KMS-11 (cell line): ENCODE measurements around the gene RAPSN.

Experiments used
- H2AFZ ChIP-seq: fragments of 200-600 bp; sonication (generic); 2 replicates; pipeline ENCODE4 v1.6.1; 2016; ENCODE audit warnings: antibody characterized with exemption, mixed run types, low read depth
- H3K27ac ChIP-seq: fragments of 200-600 bp; sonication (generic); 2 replicates; pipeline ENCODE4 v1.6.1; 2016; ENCODE audit warnings: mild to moderate bottlenecking, mixed run types
- H3K27me3 ChIP-seq: fragments of 200-600 bp; sonication (generic); 2 replicates; pipeline ENCODE4 v1.6.1; 2017; ENCODE audit warnings: mild to moderate bottlenecking, low read depth, mixed run types, moderate library complexity; ENCODE audit not compliant: insufficient read depth
- H3K36me3 ChIP-seq: fragments of 200-600 bp; sonication (generic); 2 replicates; pipeline ENCODE4 v1.6.1; 2017; ENCODE audit warnings: mild to moderate bottlenecking, mixed run types; ENCODE audit not compliant: insufficient read depth
- H3K4me1 ChIP-seq: fragments of 200-600 bp; sonication (generic); 2 replicates; pipeline ENCODE4 v1.6.1; 2016; ENCODE audit warnings: mild to moderate bottlenecking, low read depth, mixed run types; ENCODE audit not compliant: poor library complexity, severe bottlenecking
- H3K4me2 ChIP-seq: fragments of 200-600 bp; sonication (generic); 2 replicates; pipeline ENCODE4 v1.7.0; 2016; ENCODE audit warnings: mild to moderate bottlenecking, mixed run types
- H3K4me3 ChIP-seq: fragments of 200-600 bp; sonication (generic); IDR thresholded peaks from 2 replicates; pipeline ENCODE4 v1.6.1; 2017; ENCODE audit warnings: low read depth, low read length, mixed read lengths; ENCODE audit not compliant: insufficient read depth
- H3K79me2 ChIP-seq: fragments of 200-600 bp; sonication (generic); 2 replicates; pipeline ENCODE4 v1.6.1; 2016; ENCODE audit warnings: low read depth, mixed run types; ENCODE audit not compliant: insufficient read depth
- H3K9ac ChIP-seq: fragments of 200-600 bp; sonication (generic); 2 replicates; pipeline ENCODE4 v1.6.1; 2016; ENCODE audit warnings: mild to moderate bottlenecking, mixed run types
- H4K20me1 ChIP-seq: fragments of 200-600 bp; sonication (generic); 2 replicates; pipeline ENCODE4 v1.6.1; 2016; ENCODE audit warnings: mild to moderate bottlenecking, mixed run types; ENCODE audit not compliant: insufficient read depth
- TF ChIP-seq, protein P1 (sequence below): fragments of 200-600 bp; sonication (generic); conservative IDR thresholded peaks from 2 replicates; pipeline ENCODE4 v1.6.1; 2017; ENCODE audit warnings: low read depth, mild to moderate bottlenecking, antibody characterized with exemption, low read length, moderate library complexity, mixed read lengths

RAPSN gene

DNA sequence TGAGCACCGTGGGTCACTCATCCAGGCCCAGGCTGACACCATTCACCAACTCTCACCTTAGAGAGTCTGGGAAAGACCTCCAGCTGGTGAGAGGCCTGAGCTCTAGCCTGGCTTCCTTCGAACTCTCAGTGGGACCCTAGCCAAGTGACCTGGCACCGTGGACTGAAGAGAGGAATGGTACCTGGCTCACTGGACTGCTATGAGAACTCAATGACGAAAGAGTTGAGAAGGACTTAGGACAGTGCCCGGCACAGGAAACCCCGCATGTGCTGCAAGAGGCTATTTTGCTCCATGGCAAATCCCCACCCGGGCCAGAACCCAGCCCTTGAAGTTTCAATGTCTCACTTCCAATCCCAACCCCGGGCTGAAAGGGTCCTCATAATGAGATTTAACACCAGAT lies 605 bp upstream of the RAPSN start:
- Histone ChIP-seq H3K4me3 (no peak overlapping the region), H3K4me2 (no peak overlapping the region), H3K79me2 (no peaks in the 10 kb centered on the region), H3K9ac (no peak overlapping the region), H3K27me3 (no peaks in the 10 kb centered on the region), H3K4me1 (peaks cover 11% of the 10 kb centered on the region), H3K27ac (no peak overlapping the region), H2AFZ (no peak overlapping the region), H4K20me1 (no peaks in the 10 kb centered on the region), H3K36me3 (no peaks in the 10 kb centered on the region)
- TF ChIP-seq, protein P1, sequence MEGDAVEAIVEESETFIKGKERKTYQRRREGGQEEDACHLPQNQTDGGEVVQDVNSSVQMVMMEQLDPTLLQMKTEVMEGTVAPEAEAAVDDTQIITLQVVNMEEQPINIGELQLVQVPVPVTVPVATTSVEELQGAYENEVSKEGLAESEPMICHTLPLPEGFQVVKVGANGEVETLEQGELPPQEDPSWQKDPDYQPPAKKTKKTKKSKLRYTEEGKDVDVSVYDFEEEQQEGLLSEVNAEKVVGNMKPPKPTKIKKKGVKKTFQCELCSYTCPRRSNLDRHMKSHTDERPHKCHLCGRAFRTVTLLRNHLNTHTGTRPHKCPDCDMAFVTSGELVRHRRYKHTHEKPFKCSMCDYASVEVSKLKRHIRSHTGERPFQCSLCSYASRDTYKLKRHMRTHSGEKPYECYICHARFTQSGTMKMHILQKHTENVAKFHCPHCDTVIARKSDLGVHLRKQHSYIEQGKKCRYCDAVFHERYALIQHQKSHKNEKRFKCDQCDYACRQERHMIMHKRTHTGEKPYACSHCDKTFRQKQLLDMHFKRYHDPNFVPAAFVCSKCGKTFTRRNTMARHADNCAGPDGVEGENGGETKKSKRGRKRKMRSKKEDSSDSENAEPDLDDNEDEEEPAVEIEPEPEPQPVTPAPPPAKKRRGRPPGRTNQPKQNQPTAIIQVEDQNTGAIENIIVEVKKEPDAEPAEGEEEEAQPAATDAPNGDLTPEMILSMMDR = no peak

DNA sequence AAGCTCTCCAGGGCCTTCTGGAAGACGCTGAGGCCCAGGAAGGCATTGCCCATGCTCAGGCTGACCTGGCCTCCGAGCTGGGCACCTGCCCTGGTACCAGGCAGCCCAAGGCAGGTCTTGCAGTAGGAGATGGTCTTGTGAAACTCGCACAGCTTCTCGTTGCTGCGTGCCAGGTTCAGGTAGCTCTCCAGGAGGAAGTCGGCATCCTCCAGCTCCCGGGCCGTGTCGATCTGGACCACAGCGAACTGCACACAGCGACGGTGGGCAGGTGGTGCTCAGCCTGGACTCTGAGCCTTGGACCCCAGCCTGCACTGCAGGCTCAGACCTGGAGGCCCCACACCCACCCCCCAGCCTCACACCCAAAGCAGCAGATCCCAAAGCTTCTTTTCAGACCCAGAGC lies 1.0 kb downstream of the RAPSN start:
- H2AFZ ChIP-seq = no peak overlapping the region
- H3K4me2 ChIP-seq = no peak overlapping the region
- no peaks in the 10 kb centered on the region for H3K36me3 ChIP-seq
- no peak overlapping the region for H3K9ac ChIP-seq
- no peak overlapping the region for H3K4me3 ChIP-seq
- H4K20me1 ChIP-seq = no peaks in the 10 kb centered on the region
- H3K27me3 ChIP-seq = no peaks in the 10 kb centered on the region
- H3K79me2 ChIP-seq = no peaks in the 10 kb centered on the region
- peaks cover 4% of the 10 kb centered on the region for H3K4me1 ChIP-seq
- TF ChIP-seq, protein P1 = no peak
- no peak overlapping the region for H3K27ac ChIP-seq

DNA sequence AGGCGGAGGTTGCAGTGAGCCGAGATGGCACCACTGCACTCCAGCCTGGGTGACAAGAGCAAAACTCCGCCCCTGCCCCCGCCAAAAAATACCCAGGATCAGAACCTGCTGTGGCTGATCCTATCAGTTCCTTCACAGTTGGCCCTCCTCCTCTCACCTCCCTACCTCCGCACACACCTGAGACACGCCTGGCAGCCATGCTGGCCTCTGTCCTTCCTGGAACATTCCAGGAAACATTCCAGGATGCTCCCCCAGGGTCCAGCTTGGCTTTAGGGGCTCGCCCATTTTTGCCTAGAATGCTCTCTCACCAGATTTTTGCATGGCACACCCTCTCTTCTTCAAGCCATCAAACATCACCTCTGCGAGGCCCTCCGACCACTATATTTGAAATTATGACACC lies 2.1 kb downstream of the RAPSN start:
- Histone ChIP-seq H3K4me1 (peaks cover 4% of the 10 kb centered on the region), H3K4me3 (no peak overlapping the region), H3K27me3 (no peaks in the 10 kb centered on the region), H3K27ac (no peak overlapping the region), H2AFZ (no peak overlapping the region), H3K36me3 (no peaks in the 10 kb centered on the region), H3K9ac (no peak overlapping the region), H4K20me1 (no peaks in the 10 kb centered on the region), H3K79me2 (no peaks in the 10 kb centered on the region), H3K4me2 (no peak overlapping the region)
- TF ChIP-seq, protein P1 = no peak

DNA sequence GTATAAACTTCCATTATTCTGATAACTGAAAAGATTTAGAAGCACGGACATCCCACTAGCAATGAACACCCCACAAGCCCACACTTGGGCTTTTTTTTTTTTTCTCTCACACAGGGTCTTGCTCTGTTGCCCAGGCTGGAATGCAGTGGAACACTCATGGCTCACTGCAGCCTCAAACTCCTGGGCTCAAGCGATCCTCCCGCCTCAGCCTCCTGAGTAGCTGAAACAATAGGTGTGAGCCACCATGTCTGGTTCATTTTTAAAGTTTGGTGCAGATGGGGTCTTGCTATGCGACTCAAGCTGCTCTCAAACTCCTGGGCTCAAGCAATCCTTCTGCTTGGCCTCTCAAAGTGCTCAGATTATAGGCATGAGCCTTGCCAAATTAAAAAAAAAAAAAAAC lies 3.1 kb downstream of the RAPSN start:
- Histone ChIP-seq H3K27me3 (no peaks in the 10 kb centered on the region), H4K20me1 (no peaks in the 10 kb centered on the region), H3K4me1 (no peaks in the 10 kb centered on the region), H3K36me3 (no peaks in the 10 kb centered on the region), H3K79me2 (no peaks in the 10 kb centered on the region), H3K4me2 (no peak overlapping the region), H3K9ac (no peak overlapping the region), H3K27ac (no peak overlapping the region), H3K4me3 (no peak overlapping the region), H2AFZ (no peak overlapping the region)
- TF ChIP-seq, protein P1 = no peak
